GM06990 (cell line): ENCODE results near the gene CD207.

ENCODE experiments used
- DNase-seq: peaks from one replicate; pipeline ENCODE4 v3.0.0-alpha.2; 2011; ENCODE audit not compliant: insufficient read length; ENCODE audit errors: extremely low read depth
- H3K27me3 ChIP-seq: replicated peaks from 2 replicates; pipeline ENCODE4 v1.6.0; 2011; ENCODE audit warnings: low read length; ENCODE audit not compliant: control insufficient read depth, insufficient read depth
- H3K36me3 ChIP-seq: 2 replicates; pipeline ENCODE4 v1.5.1; 2011; ENCODE audit warnings: low read length; ENCODE audit not compliant: control insufficient read depth, insufficient read depth
- H3K4me3 ChIP-seq: replicated peaks from 2 replicates; pipeline ENCODE4 v1.5.1; 2011; ENCODE audit warnings: low read depth, mild to moderate bottlenecking, control low read depth, low read length
- CTCF ChIP-seq: IDR thresholded peaks from 2 replicates; pipeline ENCODE4 v1.5.1; 2011; ENCODE audit warnings: low read length, control low read depth, mild to moderate bottlenecking, inconsistent platforms; ENCODE audit not compliant: insufficient read depth, poor library complexity, severe bottlenecking

CD207 gene

GRCh38 chr2:70822843-70823242, 12.8 kb downstream of the CD207 start:
- DNase-seq, result no peak
- TF ChIP-seq CTCF, result no peak
- Histone ChIP-seq H3K27me3 (no peaks in the 10 kb centered on the region; the same call in 1 of the 2 replicates), H3K36me3 (no peaks in the 10 kb centered on the region), H3K4me3 (no peak overlapping the region)

- Histone ChIP-seq H3K4me3 (no peak within 1 kb of the TSS), H3K36me3 (no peaks in the 10 kb centered on the region), H3K27me3 (no peaks in the 10 kb centered on the region; the same call in 1 of the 2 replicates)
- DNase-seq, result no peak
- TF ChIP-seq CTCF, result no peak
Observed at GRCh38 chr2:70820499-70820898, 15.1 kb downstream of the CD207 start, which contains the start of gene CLEC4F. Gene CLEC4F (minus strand): TSS chr2:70820599. CDS start chr2:70820523, 76 bp downstream.

- Histone ChIP-seq H3K27me3 (no peaks in the 10 kb centered on the region; the same call in 1 of the 2 replicates), H3K4me3 (no peak overlapping the region), H3K36me3 (no peaks in the 10 kb centered on the region)
- TF ChIP-seq CTCF, result no peak
- no peak for DNase-seq
Observed at GRCh38 chr2:70817284-70817954, 18.2 kb downstream of the CD207 start.

GRCh38 chr2:70816726-70817125, 18.9 kb downstream of the CD207 start:
- TF ChIP-seq CTCF, result no peak
- DNase-seq, result no peak
- H3K4me3 ChIP-seq, result no peak overlapping the region
- H3K36me3 ChIP-seq, result no peaks in the 10 kb centered on the region
- no peaks in the 10 kb centered on the region; the same call in 1 of the 2 replicates for H3K27me3 ChIP-seq

GRCh38 chr2:70808983-70809958, 26.3 kb downstream of the CD207 start:
- no peaks in the 10 kb centered on the region for H3K36me3 ChIP-seq
- no peak overlapping the region for H3K4me3 ChIP-seq
- no peak for DNase-seq
- H3K27me3 ChIP-seq, result no peaks in the 10 kb centered on the region
- TF ChIP-seq CTCF, result no peak
